NCI-H2107 (cell line): Measurements from ENCODE around the gene OR6C1.
"Not testable (repeated sequence)": the region's sequence is repeated elsewhere in the genome, so short reads cannot be mapped to it uniquely, and the experiment has no call there.

Experiments used
- DNase-seq: peaks from one replicate; lab custom pipeline; 2025; lab: John Stamatoyannopoulos, UW

Gene OR6C1

DNA sequence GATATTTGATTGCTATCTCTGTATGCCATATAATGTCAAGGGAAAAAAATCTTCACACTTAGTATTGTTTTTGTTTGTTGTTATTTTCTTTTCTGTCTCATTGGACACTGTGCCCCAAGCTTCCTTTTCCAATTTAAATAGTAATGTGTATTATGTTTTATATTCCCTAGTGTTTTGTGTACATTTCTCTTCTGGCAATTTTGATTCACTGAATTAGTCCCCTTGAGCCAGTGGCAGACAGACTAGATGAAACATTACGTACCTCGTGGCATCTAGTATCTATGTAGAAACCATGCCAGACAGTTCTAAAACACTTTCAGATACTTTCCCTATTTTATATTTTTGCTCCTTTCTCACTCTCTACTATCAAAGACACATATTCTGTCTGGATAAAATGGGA lies at the start of gene OR6C1:
TSS of gene OR6C1 (plus strand) at position 301 of the 400 bp plus-strand sequence. CDS start 6,257 bp downstream, outside the sequence.
- no peak for DNase-seq

DNA sequence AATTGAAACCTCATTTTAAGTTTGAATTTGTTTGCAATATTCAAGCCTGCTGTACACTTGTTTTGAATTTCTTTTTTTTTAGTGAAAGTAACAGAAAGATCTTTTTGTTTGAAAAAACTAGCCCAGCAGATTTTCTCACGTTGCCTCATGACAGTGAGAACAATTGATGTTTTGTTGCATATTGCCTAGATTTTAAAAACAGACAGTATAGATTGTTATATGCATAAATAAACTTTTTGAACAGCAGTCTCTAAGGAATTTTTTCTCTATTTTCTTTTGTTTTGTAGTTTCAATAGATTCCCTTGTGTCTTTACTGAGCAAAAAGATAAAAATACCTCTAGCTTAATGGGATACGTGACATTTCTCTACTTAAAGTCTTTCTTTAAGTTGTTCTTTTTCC lies 33.2 kb upstream of the OR6C1 start:
- DNase-seq: no peak

DNA sequence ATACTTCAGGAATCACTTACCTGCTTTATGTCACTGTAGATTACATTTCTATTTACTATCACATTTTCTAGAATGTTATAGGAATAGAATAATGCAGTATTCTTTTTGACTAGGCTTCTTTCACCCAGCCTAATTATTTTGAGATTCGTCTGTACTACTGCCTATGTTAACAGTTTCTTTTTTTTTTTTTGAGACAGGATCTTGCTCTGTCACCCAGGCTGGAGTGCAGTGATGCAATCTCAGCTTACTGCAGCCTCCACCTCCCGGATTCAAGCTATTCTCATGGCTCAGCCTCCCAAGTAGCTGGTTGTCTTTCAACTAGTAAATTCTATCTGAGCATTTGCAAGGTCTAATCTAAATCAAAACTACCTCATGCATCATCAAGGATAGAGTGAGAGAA lies 24.1 kb upstream of the OR6C1 start:
- no peak for DNase-seq

GRCh38 chr12:55296469-55296868 lies 17.7 kb upstream of the OR6C1 start, which contains the start of gene OR6C6:
OR6C6 (minus strand) TSS chr12:55296569; CDS start chr12:55295232, 1,337 bp downstream.
- DNase-seq: no peak

- DNase-seq: no peak
Observed at GRCh38 chr12:55320201-55320600, 6.1 kb downstream of the OR6C1 start.

DNA sequence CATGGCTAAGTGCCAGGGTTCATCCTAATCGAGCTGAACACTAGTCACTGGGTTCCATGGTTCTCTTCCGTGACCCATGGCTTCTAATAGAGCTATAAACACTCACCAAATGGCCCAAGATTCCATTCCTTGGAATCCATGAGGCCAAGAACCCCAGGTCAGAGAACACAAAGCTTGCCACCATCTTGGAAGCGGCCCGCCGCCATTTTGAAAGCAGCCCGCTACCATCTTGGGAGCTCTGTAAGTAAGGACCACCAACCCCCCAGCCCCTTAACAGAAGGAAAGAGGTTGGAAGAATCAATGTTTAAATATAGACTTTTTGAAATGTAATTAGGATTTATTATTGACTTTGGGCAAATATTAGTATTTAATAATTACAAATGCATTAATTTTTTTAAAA lies 11.7 kb downstream of the OR6C1 start:
- not testable (repeated sequence) for DNase-seq

GRCh38 chr12:55330446-55330845 lies 16.3 kb downstream of the OR6C1 start, which contains the start of gene OR6C3:
OR6C3 (plus strand) TSS chr12:55330746; CDS start chr12:55331701, 955 bp downstream.
- no peak for DNase-seq

DNA sequence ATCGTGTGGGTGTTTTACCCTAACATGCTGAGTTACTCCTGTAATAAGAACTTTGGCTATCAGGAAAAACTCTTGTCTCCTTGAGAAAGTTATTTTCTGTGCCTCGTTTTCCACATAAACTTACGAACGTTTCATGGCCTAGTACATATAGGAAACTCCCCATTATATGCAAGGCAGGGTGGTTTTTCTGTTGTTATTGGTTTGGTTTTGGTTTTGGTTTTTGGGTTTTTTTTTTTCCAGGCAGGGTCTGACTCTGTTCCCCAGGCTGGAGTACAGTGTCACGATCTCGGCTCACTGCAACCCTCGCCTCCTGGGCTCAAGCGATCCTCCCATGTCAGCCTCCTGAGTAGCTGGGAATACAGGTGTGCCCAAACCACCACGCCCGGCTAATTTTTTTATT lies 21.9 kb downstream of the OR6C1 start:
- DNase-seq: no peak

GRCh38 chr12:55355338-55355737 lies 41.2 kb downstream of the OR6C1 start:
- DNase-seq: not testable (repeated sequence)

- no peak for DNase-seq
Observed at GRCh38 chr12:55362675-55363074, 48.5 kb downstream of the OR6C1 start, which contains the start of gene OR6C75. OR6C75 (plus strand) TSS chr12:55362975; CDS start chr12:55365111, 2,136 bp downstream.

DNA sequence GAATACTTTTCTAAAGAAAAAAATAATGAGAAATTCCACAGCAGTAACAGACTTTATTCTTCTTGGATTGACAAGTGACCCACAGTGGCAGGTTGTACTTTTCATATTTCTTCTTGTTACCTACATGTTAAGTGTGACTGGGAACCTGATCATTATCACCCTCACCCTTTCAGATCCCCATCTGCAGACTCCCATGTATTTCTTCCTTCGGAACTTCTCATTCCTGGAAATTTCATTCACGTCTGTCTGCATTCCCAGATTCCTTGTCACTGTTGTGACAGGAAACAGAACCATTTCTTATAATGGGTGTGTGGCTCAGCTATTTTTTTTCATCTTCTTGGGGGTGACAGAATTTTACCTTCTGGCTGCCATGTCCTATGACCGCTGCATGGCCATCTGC lies 50.9 kb downstream of the OR6C1 start:
- DNase-seq: no peak
